Left ventricle myocardium inferior (tissue), 1 donor: ENCODE results near the gene SMAD1. TPM values are rescaled to one million over a fixed set of nuclear protein-coding genes. Genes with fewer than 3 reads are reported as not detected.
A peak's percentile ranks its signal among the peaks of the same experiment; 100 is the strongest.

Experiments used
- DNase-seq: peaks from one replicate; pipeline ENCODE4 v3.0.0-alpha.2; 2020
- H3K27ac ChIP-seq: fragments of 200-600 bp; replicated peaks from 2 replicates; pipeline ENCODE4 v1.8.0; 2021
- H3K27me3 ChIP-seq: fragments of 200-600 bp; 2 replicates; pipeline ENCODE4 v1.8.0; 2021; ENCODE audit warnings: low read depth
- H3K36me3 ChIP-seq: fragments of 200-600 bp; 2 replicates; pipeline ENCODE4 v1.8.0; 2021
- H3K4me1 ChIP-seq: fragments of 200-600 bp; 2 replicates; pipeline ENCODE4 v1.8.0; 2021
- H3K4me3 ChIP-seq: fragments of 200-600 bp; 2 replicates; pipeline ENCODE4 v1.8.0; 2021; ENCODE audit warnings: mild to moderate bottlenecking, moderate library complexity
- H3K9me3 ChIP-seq: fragments of 200-600 bp; replicated peaks from 2 replicates; pipeline ENCODE4 v1.8.0; 2021
- intact Hi-C: fragments of 100-400 bp; cut with micrococcal nuclease; formaldehyde crosslinking; loops from one replicate; pipeline ENCODE4 v1.11.0; 2022
- total RNA-seq: library from RNA; stranded (reverse); fragmentation: NEBNext Ultra II Directional; extraction: Animal tissue kit (Norgen Biotek cat#: 25700); gene quantifications from one replicate; pipeline ENCODE4 v1.2.1, GENCODE V29; 2021
- TF ChIP-seq, protein P1 (sequence below): fragments of 200-600 bp; IDR thresholded peaks from 2 replicates; pipeline ENCODE4 v1.8.0; 2021; ENCODE audit warnings: antibody characterized with exemption, mild to moderate bottlenecking, borderline replicate concordance
- donor health status: DM: no; HTN: yes; CAD: no; lungs with severe emphysema.

Gene SMAD1
- total RNA-seq, 1 donor from 2014 or later = 10.1 TPM

DNA sequence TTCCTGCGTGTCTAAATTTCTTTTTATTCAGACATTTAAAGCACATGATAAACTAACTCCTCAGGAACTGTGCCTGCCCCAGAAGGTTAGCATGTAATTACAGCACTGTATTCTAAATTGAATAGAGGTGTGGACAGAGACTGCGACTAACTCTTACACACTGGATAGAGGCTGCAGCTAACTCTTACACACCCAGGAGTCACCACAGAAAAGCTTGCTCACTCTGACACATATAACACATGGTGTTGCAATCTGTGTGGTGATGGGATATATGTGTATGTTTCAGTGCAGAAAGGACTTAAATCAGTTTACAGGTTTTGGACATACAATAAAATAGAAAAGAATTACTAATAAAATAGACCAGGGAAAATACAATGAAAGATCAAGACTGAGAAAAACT is 41.5 kb downstream of the SMAD1 start:
- no peak overlapping the region for H3K27ac ChIP-seq
- H3K4me1 ChIP-seq = peaks cover 36% of the 10 kb centered on the region
- H3K9me3 ChIP-seq = no peaks in the 10 kb centered on the region
- no peaks in the 10 kb centered on the region for H3K27me3 ChIP-seq
- TF ChIP-seq, protein P1, sequence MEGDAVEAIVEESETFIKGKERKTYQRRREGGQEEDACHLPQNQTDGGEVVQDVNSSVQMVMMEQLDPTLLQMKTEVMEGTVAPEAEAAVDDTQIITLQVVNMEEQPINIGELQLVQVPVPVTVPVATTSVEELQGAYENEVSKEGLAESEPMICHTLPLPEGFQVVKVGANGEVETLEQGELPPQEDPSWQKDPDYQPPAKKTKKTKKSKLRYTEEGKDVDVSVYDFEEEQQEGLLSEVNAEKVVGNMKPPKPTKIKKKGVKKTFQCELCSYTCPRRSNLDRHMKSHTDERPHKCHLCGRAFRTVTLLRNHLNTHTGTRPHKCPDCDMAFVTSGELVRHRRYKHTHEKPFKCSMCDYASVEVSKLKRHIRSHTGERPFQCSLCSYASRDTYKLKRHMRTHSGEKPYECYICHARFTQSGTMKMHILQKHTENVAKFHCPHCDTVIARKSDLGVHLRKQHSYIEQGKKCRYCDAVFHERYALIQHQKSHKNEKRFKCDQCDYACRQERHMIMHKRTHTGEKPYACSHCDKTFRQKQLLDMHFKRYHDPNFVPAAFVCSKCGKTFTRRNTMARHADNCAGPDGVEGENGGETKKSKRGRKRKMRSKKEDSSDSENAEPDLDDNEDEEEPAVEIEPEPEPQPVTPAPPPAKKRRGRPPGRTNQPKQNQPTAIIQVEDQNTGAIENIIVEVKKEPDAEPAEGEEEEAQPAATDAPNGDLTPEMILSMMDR = no peak
- DNase-seq = no peak
- intact Hi-C loops = no loop called here
- H3K4me3 ChIP-seq = no peak overlapping the region
- no peaks in the 10 kb centered on the region for H3K36me3 ChIP-seq

DNA sequence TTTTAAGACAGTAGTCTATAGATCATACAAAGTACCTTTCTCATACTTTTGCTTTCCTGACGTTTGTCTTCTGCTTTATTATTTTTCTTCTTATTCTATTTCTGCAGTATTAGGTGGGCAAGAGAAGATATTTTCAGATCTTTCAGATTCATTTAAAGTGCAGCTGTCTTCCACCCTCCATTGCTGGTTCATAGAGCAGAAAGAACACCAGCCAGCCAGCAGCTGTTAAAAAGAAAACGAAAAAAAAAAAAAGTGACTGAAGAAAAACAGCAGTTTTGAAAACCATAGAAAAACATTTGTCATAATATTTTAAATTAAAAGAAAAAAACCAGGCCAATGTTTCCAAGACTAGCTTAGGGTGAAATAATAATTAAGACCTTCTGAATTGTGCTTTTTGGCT is 42.9 kb downstream of the SMAD1 start:
- no peak for DNase-seq
- Histone ChIP-seq H3K4me1 (peaks cover 45% of the 10 kb centered on the region), H3K27me3 (no peaks in the 10 kb centered on the region), H3K4me3 (no peak overlapping the region), H3K36me3 (no peaks in the 10 kb centered on the region), H3K9me3 (no peaks in the 10 kb centered on the region), H3K27ac (peak overlapping the region; percentile 56)
- intact Hi-C loops = no loop called here
- TF ChIP-seq, protein P1 = no peak

DNA sequence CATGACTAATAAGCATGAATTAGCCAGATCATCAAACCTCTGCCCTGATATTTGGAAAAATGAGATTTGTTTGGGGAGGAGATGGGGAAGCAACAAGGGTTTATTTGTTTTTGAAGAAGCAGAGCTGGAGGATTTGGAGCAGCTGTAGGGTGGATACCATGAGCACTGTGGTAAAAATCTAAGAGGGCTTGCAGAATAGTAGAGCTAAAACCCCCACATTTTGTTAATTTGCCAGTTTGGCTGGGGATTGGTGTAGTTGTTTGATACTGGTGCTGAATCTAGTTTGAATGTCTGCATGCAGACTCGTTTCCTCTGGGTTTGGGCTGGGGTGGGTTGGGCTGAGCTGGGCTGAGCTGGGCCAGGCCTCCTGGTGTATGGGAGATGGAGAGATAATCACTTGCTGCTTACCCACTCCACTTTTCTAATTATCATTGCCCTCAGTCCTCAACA is 43.7 kb downstream of the SMAD1 start:
- DNase-seq = no peak
- intact Hi-C loops = no loop called here
- Histone ChIP-seq H3K27ac (peak overlapping the region; percentile 56), H3K4me3 (no peak overlapping the region), H3K4me1 (peaks cover 50% of the 10 kb centered on the region), H3K27me3 (no peaks in the 10 kb centered on the region), H3K36me3 (no peaks in the 10 kb centered on the region), H3K9me3 (no peaks in the 10 kb centered on the region)
- TF ChIP-seq, protein P1 = no peak

DNA sequence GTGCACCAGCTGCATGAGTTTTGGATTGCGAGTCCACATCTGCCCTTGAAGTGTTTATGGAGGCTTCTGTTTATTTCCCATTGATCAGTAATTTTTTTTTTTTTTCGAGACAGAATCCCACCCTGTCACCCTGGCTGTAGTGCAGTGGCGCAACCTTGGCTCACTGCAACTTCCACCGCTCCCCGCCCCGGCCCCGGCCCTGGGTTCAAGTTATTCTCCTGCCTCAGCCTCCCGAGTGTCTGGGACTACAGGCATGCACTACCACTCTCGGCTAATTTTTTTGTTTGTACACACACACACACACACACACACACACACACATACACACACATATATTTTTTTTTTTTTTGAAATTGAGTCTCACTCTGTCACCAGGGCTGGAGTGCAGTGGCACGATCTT is 46.1 kb downstream of the SMAD1 start:
- TF ChIP-seq, protein P1 = no peak
- Histone ChIP-seq H3K4me3 (no peak overlapping the region), H3K9me3 (no peaks in the 10 kb centered on the region), H3K36me3 (no peaks in the 10 kb centered on the region), H3K27me3 (no peaks in the 10 kb centered on the region), H3K27ac (no peak overlapping the region), H3K4me1 (peaks cover 61% of the 10 kb centered on the region)
- intact Hi-C loops = no loop called here
- DNase-seq = no peak

DNA sequence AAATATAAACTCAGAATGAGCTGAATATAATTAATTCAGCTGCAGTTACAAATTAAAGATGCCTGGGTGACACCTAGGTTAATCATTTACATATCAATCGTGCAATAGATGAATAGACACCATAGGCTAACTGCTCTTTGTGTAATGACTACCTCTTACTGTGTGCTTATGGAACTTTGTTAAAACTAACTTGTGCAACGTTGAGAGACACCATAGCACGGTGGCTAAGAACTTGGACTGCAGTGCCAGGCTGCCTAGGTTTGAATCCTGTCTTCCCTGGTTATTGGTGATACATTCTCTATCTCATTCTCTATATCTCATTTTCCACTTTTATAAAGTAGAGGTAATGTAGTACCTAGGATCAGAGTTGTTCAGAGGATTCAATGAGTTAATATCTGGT is 46.9 kb downstream of the SMAD1 start:
- no peaks in the 10 kb centered on the region for H3K36me3 ChIP-seq
- H3K27ac ChIP-seq = no peak overlapping the region
- H3K4me3 ChIP-seq = no peak overlapping the region
- H3K27me3 ChIP-seq = no peaks in the 10 kb centered on the region
- intact Hi-C loops = no loop called here
- no peaks in the 10 kb centered on the region for H3K9me3 ChIP-seq
- DNase-seq = no peak
- TF ChIP-seq, protein P1 = no peak
- H3K4me1 ChIP-seq = peaks cover 56% of the 10 kb centered on the region

DNA sequence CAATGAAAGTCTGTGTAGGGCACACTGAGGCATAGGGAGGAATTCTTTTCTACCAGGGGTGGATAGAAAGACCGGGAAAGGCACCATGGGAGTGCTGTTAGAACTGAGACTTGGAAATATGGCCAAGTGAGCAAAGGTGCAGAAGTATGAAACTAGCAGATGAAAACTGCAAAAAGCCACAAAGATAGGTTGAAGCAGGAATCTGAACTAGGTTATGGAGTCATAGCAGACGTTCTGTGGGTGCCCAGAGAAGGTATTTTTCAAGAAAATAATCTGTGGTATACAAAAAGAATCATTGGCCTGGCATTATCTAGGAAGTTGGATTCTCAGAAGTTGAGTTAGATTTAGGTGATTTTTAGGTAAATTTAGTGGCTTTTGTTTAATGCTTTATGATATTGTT is 48.5 kb downstream of the SMAD1 start:
- H3K4me1 ChIP-seq = peaks cover 41% of the 10 kb centered on the region
- no peak for DNase-seq
- no peaks in the 10 kb centered on the region for H3K36me3 ChIP-seq
- H3K9me3 ChIP-seq = no peaks in the 10 kb centered on the region
- H3K27ac ChIP-seq = no peak overlapping the region
- no peak overlapping the region for H3K4me3 ChIP-seq
- TF ChIP-seq, protein P1 = no peak
- H3K27me3 ChIP-seq = no peaks in the 10 kb centered on the region
- intact Hi-C loops = no loop called here
